GM12891 (cell line): ENCODE results near the gene UBTD2.

ENCODE experiments used
- PAX5 ChIP-seq: IDR thresholded peaks from 2 replicates; pipeline ENCODE4 v1.6.1; 2011; ENCODE audit warnings: low read length, moderate library complexity, mild to moderate bottlenecking; ENCODE audit not compliant: insufficient read depth, severe bottlenecking
- POLR2A ChIP-seq: IDR thresholded peaks from 2 replicates; pipeline ENCODE4 v1.6.1; 2011; ENCODE audit warnings: low read depth, low read length, control low read depth
- POLR2AphosphoS5 ChIP-seq: IDR thresholded peaks from 2 replicates; pipeline ENCODE4 v1.6.1; 2011; ENCODE audit warnings: low read depth, low read length, control low read depth
- POU2F2 ChIP-seq: IDR thresholded peaks from 2 replicates; pipeline ENCODE4 v1.6.1; 2011; ENCODE audit warnings: low read depth, mild to moderate bottlenecking, control low read depth, low read length, moderate library complexity
- SPI1 ChIP-seq: IDR thresholded peaks from 2 replicates; pipeline ENCODE4 v1.6.1; 2011; ENCODE audit warnings: low read depth, low read length, control low read depth
- TAF1 ChIP-seq: IDR thresholded peaks from 2 replicates; pipeline ENCODE4 v1.6.1; 2011; ENCODE audit warnings: low read depth, low read length, control low read depth

DNA sequence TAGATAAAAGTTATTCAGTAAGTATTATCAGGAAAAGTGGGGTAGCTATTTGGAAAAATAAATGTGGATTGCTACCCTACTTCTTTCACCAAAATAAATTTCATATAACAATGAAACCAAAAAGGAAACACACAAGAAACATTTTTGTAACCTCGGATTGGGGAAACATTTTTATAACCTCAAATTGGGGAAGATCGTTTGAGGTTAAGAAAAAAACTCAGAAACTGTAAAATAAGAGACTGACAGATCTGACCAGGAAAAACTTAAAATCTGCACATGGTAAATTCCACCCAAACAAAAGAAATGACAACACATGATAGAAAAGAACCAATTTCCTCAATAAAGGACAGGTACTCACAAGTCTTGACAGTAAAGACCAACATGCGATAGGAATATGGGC lies 76.1 kb downstream of the UBTD2 start:
- TF ChIP-seq POLR2A (no peak), POLR2AphosphoS5 (no peak), POU2F2 (no peak), TAF1 (no peak), SPI1 (no peak), PAX5 (no peak)
